Measurements from ENCODE around the gene RTKN.

DNA sequence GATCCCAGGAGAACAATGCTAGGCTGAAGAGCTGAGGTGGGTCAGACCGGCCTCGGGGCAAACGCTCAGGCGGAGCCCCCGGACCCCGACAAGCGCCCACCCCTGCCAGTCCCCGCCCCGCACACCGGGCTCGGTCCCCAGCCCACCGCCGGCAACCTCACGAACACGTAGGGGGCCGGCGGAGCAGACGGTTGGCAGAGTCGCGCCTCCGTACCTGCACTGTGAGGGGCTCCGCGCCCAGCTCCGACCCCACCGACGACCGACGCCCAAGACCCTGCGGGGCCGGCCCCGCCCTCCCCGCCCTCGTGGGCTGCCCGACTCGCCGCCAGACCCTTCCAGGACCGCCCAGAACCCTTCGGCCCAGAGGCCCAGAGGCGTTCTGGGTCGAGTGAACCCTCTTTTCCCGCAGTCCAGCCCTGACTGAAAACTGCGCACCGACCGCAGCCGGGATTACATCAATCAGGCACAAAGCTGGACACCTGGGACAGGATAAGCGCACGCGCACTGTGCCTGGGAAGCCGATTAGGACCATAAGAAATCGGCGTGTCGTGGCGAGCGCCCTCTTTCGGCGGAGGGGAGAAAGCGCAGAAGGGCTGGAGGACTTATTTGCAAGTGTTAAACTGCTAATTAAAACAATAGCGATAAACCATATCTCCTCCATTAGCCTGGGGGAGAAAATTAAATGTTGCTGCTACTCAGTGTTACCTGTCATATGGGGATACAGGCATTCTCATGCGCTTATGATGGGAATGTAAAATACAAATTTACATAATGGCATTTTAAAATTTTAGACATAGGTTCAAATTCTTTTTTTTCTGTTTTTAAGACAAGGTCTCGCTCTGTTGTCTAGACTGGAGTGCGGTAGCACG, 49.9 kb downstream of the RTKN start:
- TF ChIP-seq, protein P1, sequence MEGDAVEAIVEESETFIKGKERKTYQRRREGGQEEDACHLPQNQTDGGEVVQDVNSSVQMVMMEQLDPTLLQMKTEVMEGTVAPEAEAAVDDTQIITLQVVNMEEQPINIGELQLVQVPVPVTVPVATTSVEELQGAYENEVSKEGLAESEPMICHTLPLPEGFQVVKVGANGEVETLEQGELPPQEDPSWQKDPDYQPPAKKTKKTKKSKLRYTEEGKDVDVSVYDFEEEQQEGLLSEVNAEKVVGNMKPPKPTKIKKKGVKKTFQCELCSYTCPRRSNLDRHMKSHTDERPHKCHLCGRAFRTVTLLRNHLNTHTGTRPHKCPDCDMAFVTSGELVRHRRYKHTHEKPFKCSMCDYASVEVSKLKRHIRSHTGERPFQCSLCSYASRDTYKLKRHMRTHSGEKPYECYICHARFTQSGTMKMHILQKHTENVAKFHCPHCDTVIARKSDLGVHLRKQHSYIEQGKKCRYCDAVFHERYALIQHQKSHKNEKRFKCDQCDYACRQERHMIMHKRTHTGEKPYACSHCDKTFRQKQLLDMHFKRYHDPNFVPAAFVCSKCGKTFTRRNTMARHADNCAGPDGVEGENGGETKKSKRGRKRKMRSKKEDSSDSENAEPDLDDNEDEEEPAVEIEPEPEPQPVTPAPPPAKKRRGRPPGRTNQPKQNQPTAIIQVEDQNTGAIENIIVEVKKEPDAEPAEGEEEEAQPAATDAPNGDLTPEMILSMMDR (IDR thresholded peaks at IDR 0.05; ENCODE audit: insufficient read depth, low read length, poor library complexity, severe bottlenecking): peak; percentile 90
- TF ChIP-seq EZH2phosphoT487 (conservative IDR thresholded peaks at IDR 0.05; ENCODE audit: low read length): no peak

All from SU-DHL-6 (cell line).